Right lung (tissue), 5 donors: ENCODE data around the gene SLCO2A1. TPM values are rescaled to one million over a fixed set of nuclear protein-coding genes. Genes with fewer than 3 reads are reported as not detected.

Experiments
- DNase-seq, 2 donors: peaks; one replicate each; pipeline ENCODE4 v3.0.0-alpha.2; 2013
- polyA plus RNA-seq, 5 donors: library from polyadenylated mRNA; unstranded; fragments of 120-200 nt; gene quantifications; one replicate each; pipeline versions ENCODE4 v1.2.1 to v1.2.3, GENCODE V29; 2013; ENCODE audit warnings: inconsistent platforms in 1 of 5, low replicate concordance in 1 of 5; ENCODE audit not compliant: insufficient read length in 5 of 5, insufficient read depth in 1 of 5

SLCO2A1 gene
- polyA plus RNA-seq, 5 donors: 32.6 to 61.7 (median 52.8) TPM

GRCh38 chr3:133934996-133935842 is 94.5 kb downstream of the SLCO2A1 start:
- DNase-seq: no peak

DNA sequence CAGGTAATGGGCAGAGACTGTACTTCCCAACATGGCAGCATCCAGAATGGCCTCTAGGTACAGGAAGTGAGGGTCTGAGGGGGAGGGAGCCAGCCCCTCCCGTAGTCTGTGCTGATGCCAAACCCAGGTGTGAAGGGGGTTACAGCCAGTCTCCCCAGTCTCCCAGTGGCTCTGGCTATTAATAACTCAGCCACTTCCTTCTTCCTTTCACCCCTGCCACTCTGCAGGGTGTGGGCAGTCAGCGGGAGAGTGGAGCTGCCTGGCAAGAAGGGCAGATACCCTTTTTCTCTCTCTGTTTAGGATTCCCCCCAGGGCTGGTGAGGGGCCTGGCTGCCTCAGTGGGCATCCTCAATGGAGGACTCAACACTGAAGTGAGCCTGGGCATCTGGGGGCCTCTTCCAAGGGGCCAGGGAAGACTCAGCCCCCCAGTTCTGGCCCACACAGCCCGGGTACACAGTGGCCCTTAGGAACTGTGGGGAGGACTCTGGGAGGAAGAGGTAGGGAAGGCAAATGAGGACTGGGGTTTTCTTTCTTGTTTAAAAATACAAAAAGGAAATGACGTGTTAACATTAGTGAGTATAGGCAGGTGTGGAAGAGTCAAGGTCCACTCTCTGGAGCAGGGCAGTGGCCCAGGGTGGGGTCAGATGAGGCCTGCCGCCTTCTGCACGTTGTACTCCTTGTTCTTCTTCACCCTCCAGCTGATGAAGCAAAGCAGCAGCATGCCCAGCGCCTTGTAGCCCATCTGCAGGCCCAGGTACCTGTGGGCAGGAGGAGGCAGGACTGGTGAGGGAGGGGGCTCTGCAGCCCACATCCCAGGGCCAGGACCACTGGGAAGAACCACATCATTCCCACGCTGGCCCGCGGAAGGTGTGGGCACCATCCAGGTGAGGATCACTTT is 95.4 kb downstream of the SLCO2A1 start:
- no peak for DNase-seq

- DNase-seq: no peak
Observed at GRCh38 chr3:133933097-133934024, 96.4 kb downstream of the SLCO2A1 start.

DNA sequence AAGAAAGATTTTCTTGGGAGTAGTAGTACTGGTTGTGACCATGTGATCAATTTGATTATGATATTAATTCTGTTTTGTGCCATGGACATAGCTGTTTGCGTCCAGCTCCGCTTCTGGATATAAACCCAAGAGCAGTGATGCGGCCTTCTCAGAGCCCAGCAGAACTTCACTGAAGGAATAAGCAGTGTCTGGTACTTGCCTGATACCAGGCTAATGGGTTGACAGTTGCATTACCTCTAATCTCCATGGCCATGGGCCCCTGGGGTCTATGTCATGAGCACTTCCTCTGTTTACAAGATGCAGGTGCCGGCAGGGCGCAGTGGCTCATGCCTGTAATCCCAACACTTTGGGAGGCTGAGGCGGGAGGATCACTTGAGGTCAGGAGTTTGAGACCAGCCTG is 97.7 kb downstream of the SLCO2A1 start:
- DNase-seq: no peak

DNA sequence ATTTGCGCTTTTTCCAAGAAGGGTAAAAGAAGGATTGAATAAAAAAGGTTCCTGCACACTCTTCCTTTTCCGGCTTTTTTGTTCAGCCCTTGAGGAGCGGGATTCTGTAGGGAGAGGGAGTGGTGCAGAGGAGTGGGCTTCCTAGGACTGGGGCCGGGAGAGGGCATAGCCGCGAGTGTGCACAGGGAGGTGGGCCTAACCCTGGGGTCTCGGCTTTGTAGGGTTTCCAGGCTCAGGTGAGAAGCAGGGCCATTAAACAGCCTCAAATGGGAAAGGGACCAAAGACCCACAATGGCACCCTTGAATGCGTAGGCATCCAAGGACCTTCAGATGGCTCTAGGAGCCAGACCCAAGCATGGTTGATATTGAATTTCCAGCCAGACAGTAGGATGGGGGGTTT is 98.6 kb downstream of the SLCO2A1 start:
- no peak for DNase-seq

- DNase-seq: peak in 1 of 2 donors; percentile 61
Observed at GRCh38 chr3:133930341-133930933, 99.3 kb downstream of the SLCO2A1 start.

- no peak for DNase-seq
Observed at GRCh38 chr3:133928903-133929607, 100.7 kb downstream of the SLCO2A1 start.

GRCh38 chr3:133928136-133928893 is 101.4 kb downstream of the SLCO2A1 start:
- no peak for DNase-seq

DNA sequence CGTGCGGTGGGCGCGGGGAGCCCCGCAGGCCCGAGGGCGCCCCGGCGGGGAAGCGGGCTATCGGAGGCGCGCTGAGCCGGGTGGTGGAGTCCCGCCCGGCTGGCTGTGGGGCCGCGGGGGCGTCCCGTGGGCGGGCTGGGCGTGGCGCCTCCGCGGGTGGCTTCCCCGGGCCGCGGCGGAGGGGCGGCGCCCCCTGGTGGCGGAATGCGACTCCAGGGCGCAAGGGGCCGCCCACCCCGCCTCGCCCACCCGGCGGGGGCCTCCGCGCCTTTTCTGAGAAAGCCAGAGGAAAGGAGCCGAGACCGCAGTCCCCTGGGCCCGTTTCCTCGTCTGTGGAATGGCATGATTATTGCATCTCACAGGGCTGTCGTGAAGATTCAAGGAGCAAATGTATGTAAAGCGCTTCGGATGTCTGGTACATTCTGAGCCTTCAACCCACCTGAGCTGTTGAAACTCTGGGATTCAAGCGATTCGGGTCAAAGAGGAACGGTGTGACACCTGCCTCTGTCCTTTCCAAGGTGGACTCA is 102.1 kb downstream of the SLCO2A1 start:
- DNase-seq: peak; percentile 53 to 55

- DNase-seq: no peak
Observed at GRCh38 chr3:133926736-133927539, 102.8 kb downstream of the SLCO2A1 start.

GRCh38 chr3:133925960-133926735 is 103.6 kb downstream of the SLCO2A1 start:
- DNase-seq: no peak

GRCh38 chr3:133924041-133924440 is 105.7 kb downstream of the SLCO2A1 start:
- DNase-seq: no peak

DNA sequence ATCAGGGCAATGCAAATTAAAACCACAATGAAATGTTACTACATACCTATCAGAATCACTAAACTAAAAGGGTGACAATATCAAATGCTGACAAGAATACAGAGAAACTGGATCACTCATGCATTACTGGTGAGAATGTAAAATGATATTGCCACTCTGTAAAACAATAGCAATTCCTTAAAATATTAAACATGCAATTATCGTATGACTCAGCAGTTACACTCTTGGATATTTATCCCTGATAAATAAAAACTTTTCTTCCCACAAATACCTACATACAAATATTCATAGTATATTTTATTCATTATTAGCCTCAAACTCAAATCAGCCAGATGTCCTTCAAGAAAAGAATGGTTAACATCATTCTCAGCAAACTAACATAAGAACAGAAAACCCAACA is 108.1 kb downstream of the SLCO2A1 start:
- no peak for DNase-seq

DNA sequence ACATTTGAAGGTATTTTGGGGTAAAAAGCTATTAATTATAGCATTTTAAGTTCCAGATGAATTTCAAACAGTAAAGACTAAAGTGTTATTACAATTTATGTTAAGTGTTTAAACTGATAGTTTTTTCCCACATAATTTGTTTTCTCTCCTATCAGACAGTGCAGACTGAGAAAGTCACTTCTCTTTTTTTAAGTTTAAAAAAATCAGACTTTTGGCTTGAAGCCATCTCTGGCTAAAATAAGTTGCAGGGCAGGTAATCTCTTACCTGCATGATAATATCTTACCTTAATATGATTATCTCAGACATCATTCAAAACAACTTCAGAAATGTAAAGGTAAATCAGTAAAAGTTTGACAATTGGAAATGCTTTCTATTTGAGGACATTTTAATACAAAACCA is 112.6 kb downstream of the SLCO2A1 start:
- no peak for DNase-seq

DNA sequence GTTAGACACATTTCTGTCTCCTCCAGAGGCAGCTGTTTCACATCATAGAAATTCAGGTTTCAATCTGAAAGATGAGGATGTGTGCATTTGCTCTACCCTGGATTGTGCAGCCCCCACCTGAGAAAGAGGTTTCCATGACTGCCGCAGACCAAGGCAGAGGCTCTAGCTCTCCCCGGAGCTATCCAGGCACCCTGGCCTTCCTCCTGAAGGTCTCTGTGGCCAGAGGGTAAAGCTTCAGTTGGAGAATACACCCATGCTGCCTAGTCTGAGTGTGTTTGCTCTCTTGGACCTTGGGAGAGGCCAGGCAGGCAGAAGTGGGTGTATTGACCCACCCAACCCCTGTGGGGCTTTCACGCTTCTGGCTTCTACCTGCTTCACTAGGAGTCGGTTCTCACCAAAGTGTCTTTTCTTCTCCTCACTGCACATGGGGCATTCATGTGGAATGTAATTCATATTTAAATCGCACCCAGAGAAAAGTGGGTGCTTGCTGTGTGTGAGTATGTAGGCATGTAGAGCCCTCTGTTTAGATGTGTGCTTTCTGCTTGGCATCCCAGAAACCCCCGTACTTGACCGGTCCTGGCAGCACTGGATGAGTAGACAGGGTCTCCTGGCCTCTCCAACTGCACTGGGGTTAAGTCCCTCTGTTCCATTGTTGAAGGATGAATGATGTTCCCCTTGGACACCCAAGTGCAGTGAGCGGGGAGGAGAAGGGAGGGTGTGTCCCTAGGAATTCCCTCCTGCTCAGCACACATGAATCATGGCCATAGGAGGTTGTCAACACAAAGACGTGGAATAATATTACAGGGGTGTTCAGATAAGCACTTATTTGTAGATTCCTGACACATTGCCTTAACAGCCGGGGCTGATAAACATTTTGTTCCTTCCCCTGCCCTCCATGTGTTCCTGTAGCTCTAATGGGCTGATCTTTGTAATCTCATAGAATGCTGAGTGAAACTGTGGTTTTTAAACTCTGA is 113.8 kb downstream of the SLCO2A1 start:
- no peak for DNase-seq

DNA sequence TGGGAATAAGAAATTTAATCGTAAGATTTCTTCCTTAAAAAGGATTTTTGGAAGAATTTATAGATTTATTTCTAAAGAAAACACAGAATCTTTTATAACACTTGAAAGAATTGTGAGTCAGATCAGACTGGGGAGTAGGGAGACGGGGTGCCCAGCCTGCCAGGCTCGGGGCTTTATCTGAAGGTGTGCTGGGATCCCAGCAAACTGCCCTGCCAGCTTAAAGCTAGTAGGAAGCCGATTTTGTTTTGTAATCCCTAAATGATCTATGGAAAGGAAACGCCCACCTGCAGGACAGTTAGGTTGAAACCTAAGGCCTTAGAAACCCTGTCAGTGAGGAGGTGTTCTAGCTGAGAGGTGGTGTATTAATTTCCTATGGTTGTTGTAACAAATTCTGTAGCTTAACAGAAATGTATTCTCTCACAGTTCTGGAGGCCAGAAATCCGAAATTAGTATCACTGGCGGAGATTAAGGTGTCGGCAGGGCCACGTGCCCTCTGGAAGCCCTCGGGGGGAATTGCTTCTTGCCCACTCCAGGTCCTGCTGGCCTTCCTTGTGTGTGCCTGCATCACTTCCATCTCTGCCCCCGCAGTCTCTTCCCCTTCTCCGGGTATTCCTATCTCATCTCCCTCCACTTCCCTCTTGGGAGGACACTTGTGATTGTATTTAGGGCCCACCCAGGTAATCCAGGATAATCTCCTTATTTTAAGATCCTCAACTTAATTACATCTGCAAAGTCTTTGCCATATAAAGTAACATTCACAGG is 114.7 kb downstream of the SLCO2A1 start:
- no peak for DNase-seq
